HG02623 (cell line): ENCODE measurements around the gene MYH11.
"Not testable (repeated sequence)": the region's sequence is repeated elsewhere in the genome, so short reads cannot be mapped to it uniquely, and the experiment has no call there.

Experiments used
- ATAC-seq: cut with Tn5 transposase; IDR thresholded peaks from one replicate; pipeline ENCODE4 v1.9.1; 2021; ENCODE audit warnings: moderate library complexity; ENCODE audit not compliant: unreplicated experiment

The MYH11 gene

GRCh38 chr16:15879255-15879811 is 22.5 kb upstream of the MYH11 start:
- no peak for ATAC-seq

GRCh38 chr16:15876503-15876902 is 19.7 kb upstream of the MYH11 start:
- ATAC-seq: no peak

- no peak for ATAC-seq
These were observed 18.0 kb upstream of the MYH11 start for GRCh38 chr16:15874745-15875314.

- ATAC-seq: no peak
These were observed 16.9 kb upstream of the MYH11 start for GRCh38 chr16:15873737-15874136.

GRCh38 chr16:15873301-15873700 is 16.5 kb upstream of the MYH11 start:
- ATAC-seq: no peak

- ATAC-seq: no peak
These were observed 13.2 kb upstream of the MYH11 start for GRCh38 chr16:15870011-15870410.

GRCh38 chr16:15866451-15866850 is 9.6 kb upstream of the MYH11 start:
- ATAC-seq: no peak

GRCh38 chr16:15865742-15866141 is 8.9 kb upstream of the MYH11 start:
- ATAC-seq: no peak

GRCh38 chr16:15864939-15865338 is 8.1 kb upstream of the MYH11 start:
- no peak for ATAC-seq

GRCh38 chr16:15861996-15862395 is 5.2 kb upstream of the MYH11 start:
- no peak for ATAC-seq

GRCh38 chr16:15858921-15859668 is 2.3 kb upstream of the MYH11 start:
- ATAC-seq: no peak

GRCh38 chr16:15857724-15858560 is 1.1 kb upstream of the MYH11 start:
- no peak for ATAC-seq

- ATAC-seq: no peak
These were observed 646 bp downstream of the MYH11 start for GRCh38 chr16:15856182-15856581.

- peak; percentile 75 for ATAC-seq
These were observed 1.2 kb downstream of the MYH11 start for GRCh38 chr16:15855704-15856003.

- peak; percentile 15 for ATAC-seq
These were observed 1.7 kb downstream of the MYH11 start for GRCh38 chr16:15854906-15855703.

- no peak for ATAC-seq
These were observed 2.8 kb downstream of the MYH11 start for GRCh38 chr16:15854061-15854460.

- no peak for ATAC-seq
These were observed 3.8 kb downstream of the MYH11 start for GRCh38 chr16:15853021-15853420.

GRCh38 chr16:15850555-15850954 is 6.3 kb downstream of the MYH11 start:
- ATAC-seq: not testable (repeated sequence)

- ATAC-seq: no peak
These were observed 7.4 kb downstream of the MYH11 start for GRCh38 chr16:15849209-15849981.

- ATAC-seq: no peak
These were observed 9.1 kb downstream of the MYH11 start for GRCh38 chr16:15847611-15848175.
